ENCODE results near the gene MAJIN.

MAJIN gene

GRCh38 chr11:64990222-64990923 lies 18.5 kb upstream of the MAJIN start:
- TF ChIP-seq CEBPB (IDR thresholded peaks at IDR 0.05) (no peak), FOXM1 (IDR thresholded peaks at IDR 0.05; ENCODE audit: borderline replicate concordance, low read depth) (no peak), EP300 (IDR thresholded peaks at IDR 0.05; ENCODE audit: borderline replicate concordance) (no peak), YY1 (IDR thresholded peaks at IDR 0.05; ENCODE audit: low read depth) (no peak), MAX (IDR thresholded peaks at IDR 0.05) (no peak), TCF12 (IDR thresholded peaks at IDR 0.05; ENCODE audit: low read depth) (no peak), REST (IDR thresholded peaks at IDR 0.05; ENCODE audit: low read depth) (no peak), TAF1 (IDR thresholded peaks at IDR 0.05; ENCODE audit: low read depth) (no peak), NFIC (IDR thresholded peaks at IDR 0.05) (no peak), USF1 (IDR thresholded peaks at IDR 0.05) (no peak), EGR1 (IDR thresholded peaks at IDR 0.05) (no peak), TEAD4 (IDR thresholded peaks at IDR 0.05) (no peak), RAD21 (IDR thresholded peaks at IDR 0.05; ENCODE audit: low read depth) (no peak), ZBTB7A (IDR thresholded peaks at IDR 0.05; ENCODE audit: low read depth) (no peak), CREB1 (IDR thresholded peaks at IDR 0.05; ENCODE audit: low read depth) (no peak)

DNA sequence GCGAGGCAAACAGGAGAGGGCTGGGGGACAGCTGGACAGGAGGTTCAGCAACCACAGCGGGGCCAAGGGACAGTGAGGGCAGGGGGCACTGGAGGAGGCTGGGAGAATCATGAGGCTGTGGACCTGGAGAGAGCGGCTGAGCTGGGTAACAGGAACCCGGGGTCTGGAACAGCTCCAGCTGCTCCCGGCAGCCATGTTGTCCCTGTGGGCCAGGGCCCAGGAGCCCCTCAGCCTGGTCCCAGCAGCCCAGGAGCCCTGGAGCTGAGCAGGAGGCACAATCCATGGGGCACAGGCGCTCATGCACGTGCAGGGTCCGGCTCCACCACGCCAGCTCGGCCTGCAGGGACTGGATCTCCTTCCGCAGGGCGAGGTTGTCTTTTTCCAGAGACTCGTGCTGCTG lies 17.5 kb upstream of the MAJIN start:
- TF ChIP-seq CREB1 (IDR thresholded peaks at IDR 0.05; ENCODE audit: low read depth): no peak
- TF ChIP-seq TEAD4 (IDR thresholded peaks at IDR 0.05): no peak
- TF ChIP-seq TAF1 (IDR thresholded peaks at IDR 0.05; ENCODE audit: low read depth): no peak
- TF ChIP-seq RAD21 (IDR thresholded peaks at IDR 0.05; ENCODE audit: low read depth): no peak

DNA sequence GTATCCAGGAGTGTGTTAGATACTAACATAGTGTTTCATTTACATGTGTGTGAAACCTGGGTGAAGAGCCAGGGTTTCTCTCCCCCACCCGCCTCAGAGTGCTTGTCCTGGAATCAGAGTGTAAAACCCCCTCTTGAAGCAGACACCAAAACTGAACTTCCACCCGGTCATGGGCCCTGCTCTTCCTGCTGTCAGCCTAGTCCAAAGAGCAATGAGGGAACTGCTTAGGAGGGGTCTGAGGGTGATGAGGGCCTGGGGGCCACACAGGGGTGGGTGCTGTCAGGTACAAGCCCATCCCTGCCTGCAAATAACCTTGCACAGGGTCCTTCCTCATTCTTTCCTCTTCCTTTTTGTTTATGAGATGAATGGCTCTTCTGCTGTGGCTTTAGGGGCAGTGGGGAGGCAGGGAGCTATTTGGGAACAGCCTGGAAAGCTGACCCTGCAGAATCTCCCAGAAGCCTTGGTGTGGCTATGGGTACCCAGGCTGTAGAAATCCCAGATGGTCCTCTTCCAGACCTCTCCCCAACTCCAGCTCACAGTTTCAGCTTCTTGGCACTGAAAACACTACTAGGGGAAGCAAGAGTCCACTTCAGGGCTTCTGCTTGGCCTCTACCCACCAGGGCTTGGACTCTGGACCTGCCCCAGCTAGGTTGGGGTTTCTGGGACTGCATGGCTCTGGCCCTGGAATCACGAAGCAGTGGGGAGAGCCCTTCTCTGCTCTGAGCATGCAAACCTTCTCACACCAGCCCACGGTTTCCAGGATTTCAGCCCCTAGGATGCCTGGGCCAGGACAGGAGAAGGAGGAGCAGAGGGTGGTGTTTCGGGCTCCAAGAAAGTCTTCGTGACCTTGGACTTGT lies 16.3 kb upstream of the MAJIN start:
- no peak for TF ChIP-seq ZBTB7A (IDR thresholded peaks at IDR 0.05; ENCODE audit: low read depth)

- TF ChIP-seq EGR1 (IDR thresholded peaks at IDR 0.05) (no peak), TCF12 (IDR thresholded peaks at IDR 0.05; ENCODE audit: low read depth) (no peak), FOXM1 (IDR thresholded peaks at IDR 0.05; ENCODE audit: borderline replicate concordance, low read depth) (no peak), CREB1 (IDR thresholded peaks at IDR 0.05; ENCODE audit: low read depth) (no peak), REST (IDR thresholded peaks at IDR 0.05; ENCODE audit: low read depth) (no peak), MAX (IDR thresholded peaks at IDR 0.05) (no peak), NFIC (IDR thresholded peaks at IDR 0.05) (no peak), TAF1 (IDR thresholded peaks at IDR 0.05; ENCODE audit: low read depth) (no peak), CEBPB (IDR thresholded peaks at IDR 0.05) (no peak), TEAD4 (IDR thresholded peaks at IDR 0.05) (no peak), EP300 (IDR thresholded peaks at IDR 0.05; ENCODE audit: borderline replicate concordance) (no peak), RAD21 (IDR thresholded peaks at IDR 0.05; ENCODE audit: low read depth) (no peak), USF1 (IDR thresholded peaks at IDR 0.05) (no peak), ZBTB7A (IDR thresholded peaks at IDR 0.05; ENCODE audit: low read depth) (no peak), YY1 (IDR thresholded peaks at IDR 0.05; ENCODE audit: low read depth) (no peak)
Measured at GRCh38 chr11:64976651-64977050, 4.7 kb upstream of the MAJIN start.

DNA sequence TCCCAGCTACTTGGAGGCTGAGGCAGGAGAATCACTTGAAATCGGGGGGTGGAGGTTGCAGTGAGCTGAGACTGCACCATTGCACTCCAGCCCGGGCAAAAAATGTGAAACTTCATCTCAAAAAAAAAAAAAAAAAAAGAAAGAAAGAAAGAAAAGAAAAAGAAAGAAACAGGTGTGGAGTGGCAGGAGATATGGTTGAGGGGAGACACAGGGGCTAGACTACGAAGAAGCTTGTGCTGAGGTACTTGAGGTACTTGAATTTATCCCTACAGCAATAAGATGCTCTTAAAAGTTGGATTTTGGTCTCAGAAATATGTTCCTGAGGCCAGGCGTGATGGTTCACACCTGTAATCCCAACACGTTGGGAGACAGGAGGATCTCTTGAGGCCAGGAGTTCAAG lies 2.2 kb upstream of the MAJIN start:
- TF ChIP-seq TAF1 (IDR thresholded peaks at IDR 0.05; ENCODE audit: low read depth): no peak
- no peak for TF ChIP-seq USF1 (IDR thresholded peaks at IDR 0.05)
- no peak for TF ChIP-seq ZBTB7A (IDR thresholded peaks at IDR 0.05; ENCODE audit: low read depth)

Data from Ishikawa (cell line).